GM19468 (cell line): ENCODE measurements around the gene IKZF5.

ENCODE experiments used
- ATAC-seq: cut with Tn5 transposase; IDR thresholded peaks from one replicate; pipeline ENCODE4 v1.9.1; 2021; ENCODE audit warnings: mild to moderate bottlenecking, moderate library complexity, moderate number of reproducible peaks; ENCODE audit not compliant: unreplicated experiment; ENCODE audit errors: extremely low read depth

Gene IKZF5, protein sequence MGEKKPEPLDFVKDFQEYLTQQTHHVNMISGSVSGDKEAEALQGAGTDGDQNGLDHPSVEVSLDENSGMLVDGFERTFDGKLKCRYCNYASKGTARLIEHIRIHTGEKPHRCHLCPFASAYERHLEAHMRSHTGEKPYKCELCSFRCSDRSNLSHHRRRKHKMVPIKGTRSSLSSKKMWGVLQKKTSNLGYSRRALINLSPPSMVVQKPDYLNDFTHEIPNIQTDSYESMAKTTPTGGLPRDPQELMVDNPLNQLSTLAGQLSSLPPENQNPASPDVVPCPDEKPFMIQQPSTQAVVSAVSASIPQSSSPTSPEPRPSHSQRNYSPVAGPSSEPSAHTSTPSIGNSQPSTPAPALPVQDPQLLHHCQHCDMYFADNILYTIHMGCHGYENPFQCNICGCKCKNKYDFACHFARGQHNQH

DNA sequence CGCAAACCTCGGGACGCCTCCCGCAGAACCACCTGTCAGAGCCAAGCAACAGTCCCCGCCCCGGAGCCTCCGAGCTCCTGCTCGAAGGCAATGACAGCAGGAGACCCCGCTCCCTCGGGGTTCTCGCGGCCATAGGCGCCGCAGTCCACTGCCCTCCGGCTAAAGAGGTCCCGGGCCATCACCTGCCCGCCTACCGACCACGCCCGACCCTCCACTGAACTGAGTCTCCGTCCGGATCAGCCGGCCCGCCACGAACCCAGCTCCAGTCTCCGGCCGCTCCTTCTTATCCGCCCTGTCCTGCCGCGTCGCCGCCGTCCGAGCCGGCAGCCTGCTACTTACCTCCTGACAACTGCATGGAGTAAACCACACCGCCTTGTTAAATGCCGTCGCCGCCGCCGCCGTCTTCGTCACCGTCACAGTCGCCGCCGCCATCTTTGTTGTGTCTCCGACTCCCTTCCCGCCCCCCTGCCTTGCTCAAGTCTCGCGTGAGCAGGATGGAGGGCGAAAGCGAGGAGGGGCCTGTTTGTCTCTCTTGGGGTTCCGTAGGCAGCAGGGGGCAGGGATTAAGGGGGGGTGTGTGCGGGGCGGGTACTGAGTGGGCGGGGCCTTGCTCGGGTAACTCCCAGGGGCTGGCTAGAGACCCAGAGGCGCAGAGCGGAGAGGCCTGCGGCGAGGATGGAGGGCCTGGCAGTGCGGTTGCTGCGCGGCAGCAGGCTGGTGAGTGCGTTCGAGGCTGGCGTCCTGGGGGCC lies at the start of gene IKZF5, which contains the start of gene ACADSB:
Gene IKZF5, minus strand, starts transcription at position 441 of the 750 bp plus-strand sequence. CDS start 10,170 bp downstream, outside the sequence.
Gene ACADSB, plus strand, starts transcription at position 652 of the 750 bp plus-strand sequence. Its CDS starts 24 bp downstream, at position 676.
- ATAC-seq, result peak; percentile 72

DNA sequence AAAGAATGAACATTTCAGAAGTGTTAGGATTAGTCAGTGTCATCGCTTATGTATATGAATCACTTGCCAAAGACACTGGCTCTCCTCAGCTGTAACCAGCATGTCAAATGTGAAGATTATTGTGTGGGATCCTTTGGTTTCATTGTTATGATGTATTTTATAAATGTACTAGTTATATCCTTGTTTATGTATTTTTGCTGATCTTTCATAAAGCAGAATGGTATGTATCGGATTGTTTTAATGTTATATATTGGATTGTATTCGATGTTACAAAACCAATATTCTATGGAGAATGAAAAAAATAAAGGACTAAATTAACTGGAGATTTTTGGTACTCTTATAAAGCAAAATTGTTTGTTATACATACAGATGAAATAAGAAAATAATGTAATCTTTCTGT lies 49.4 kb upstream of the IKZF5 start:
- no peak for ATAC-seq

DNA sequence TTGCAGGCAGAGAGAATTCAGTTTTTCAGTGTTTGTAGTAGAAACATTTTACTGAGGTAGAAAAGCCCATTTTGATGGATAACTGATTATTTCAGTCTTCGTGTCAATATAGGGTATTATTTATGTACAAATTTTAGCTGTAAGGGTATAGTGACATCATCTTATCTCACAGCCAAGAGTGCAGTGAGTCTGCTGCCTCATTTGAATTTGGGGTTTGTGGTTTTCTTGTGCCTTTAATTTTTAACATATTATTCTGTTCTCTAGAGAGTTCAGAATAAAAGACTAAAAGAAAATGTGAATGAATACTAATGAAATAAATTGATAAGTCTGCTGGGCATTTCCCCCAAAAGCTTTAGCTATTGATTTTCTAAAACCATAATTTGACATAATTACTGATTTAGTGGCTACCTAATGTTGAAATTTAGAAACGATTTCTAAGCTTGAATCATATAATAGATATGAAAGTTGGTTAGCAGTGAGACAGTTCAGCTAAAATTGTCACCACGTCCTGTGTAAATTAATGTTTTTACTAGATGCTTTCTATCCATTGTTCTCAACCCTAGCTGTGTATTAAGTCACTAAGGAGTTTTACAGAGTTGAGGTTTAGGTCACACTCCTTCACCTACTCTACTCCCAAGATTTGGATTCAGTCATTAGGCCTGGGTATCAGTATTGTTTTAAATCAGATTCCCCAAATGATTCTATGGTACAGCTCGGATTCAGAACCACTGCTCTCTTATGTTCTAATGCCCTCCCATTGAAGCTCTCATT lies 37.6 kb upstream of the IKZF5 start:
- no peak for ATAC-seq

DNA sequence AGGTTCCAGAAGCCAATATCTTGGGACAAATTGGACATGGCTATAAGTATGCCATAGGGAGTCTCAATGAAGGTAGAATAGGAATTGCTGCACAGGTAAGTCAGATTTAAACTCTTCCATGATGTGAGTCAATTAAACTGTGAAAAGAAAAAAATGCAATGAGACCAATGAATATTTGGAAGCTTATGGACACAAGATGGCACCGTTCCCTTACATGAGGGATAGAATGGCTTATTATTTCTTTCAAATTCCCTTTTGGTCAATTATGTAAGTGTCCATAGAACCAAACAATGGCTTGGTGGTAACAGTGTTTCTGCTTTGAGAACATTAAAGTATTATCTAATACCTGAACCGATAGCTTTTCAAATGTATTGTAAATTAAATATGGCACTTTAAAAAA lies 35.8 kb upstream of the IKZF5 start:
- no peak for ATAC-seq

DNA sequence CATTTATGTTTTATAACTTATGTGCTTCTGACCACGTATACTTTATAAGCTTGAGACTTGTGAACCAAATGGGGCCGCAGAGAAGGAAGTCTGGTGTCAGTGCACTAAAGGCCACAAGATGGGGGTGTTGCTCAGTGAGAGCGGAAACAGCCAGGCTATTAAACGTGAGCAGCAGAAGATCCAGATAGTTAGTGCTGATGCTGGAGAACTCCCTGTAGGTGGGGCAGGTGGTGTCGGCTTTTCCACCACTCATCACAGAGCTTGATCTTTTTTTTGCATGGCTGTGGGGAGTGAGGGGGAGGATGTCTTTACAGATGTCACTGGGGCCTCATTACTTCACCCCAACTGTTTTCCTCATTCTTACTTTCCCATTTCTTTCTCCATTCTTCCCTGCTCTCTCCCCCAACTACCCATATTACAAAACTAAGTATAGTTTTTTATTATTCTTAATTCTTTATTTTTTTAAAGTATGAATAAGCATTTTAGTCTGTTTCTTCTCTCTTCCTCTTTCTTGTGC lies 34.9 kb upstream of the IKZF5 start:
- no peak for ATAC-seq

DNA sequence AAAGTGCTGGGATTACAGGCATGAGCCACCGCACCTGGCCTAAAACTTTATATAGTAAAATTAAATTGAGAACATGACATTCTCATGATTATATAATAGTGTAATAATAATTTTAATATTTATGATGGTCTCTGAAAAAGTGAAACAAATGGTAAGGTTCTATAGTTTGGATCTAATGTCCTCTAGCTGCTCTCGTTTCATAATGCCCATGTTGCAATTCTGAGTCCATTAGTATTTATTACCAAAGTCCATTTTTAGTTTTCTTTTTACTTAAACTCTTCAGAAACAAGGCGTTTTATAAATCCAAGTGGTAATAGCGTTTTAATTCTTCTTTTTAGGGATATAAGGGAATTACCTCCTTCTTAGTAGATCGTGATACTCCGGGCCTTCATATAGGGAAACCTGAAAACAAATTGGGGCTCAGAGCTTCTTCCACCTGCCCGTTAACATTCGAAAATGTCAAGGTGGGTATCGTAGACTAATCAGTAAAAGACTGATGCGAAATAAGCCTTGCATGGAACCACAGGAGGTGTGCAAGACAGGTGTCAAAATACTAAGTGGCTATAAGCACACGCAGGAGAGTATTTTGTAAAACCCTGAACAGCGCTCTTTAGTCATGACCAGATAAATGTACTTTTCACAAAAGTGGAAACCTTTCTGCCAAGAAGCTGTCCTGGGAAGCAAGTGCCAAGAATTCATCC lies 34.3 kb upstream of the IKZF5 start:
- no peak for ATAC-seq

DNA sequence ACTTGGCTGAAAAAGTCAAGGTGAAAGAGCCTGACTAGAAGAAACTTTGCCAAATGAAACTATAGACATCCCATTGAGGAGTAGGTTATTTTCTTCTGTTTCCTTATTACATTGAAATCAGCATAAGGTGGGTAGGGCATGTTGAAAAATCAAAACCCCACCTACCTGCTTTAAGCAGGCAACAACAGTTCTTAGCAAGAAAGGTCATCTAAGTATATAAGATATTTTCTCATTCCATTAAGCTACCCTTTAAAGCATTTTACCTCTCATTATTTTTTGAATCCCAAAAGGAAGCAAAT lies 31.0 kb upstream of the IKZF5 start:
- ATAC-seq, result no peak

DNA sequence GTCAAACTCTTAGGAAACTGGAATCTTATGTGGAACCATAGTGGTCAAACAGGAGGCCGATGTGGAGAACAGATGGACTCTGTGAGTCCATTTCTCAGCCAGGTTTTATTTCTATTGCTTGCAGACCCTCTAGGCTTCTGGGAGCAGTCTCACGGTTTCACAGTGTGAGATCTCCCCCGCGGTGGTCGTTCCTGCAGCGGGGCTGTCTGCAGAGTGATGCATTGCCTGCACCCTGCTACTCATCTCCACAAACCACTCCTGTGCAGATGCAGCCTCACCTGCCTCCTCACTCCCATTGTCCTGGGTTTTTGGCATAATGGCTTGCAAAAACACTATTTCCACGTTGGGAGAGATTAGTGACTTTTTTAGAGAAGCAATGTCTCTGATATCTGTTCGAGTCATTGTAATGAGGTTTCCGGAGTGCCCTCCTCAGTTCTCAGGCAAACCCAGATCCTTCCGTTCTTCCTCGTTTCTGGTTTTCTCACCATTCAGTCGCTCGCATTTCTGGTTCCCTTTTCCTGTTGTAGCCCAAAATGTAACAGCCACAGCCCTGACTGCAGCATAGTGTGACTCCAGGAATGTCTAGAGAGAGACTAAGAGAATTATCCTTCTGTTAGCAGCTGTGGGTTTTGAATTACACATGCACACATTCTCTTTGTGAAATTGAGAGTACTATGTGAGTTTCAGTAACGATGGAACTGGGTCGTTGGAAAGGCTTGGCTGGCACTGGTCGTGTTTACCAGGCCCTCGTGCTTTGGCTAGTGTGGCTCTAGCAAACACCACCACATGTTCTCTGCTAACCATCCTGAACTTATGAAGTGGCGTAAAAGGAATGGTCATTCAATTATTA lies 30.4 kb upstream of the IKZF5 start:
- no peak for ATAC-seq

DNA sequence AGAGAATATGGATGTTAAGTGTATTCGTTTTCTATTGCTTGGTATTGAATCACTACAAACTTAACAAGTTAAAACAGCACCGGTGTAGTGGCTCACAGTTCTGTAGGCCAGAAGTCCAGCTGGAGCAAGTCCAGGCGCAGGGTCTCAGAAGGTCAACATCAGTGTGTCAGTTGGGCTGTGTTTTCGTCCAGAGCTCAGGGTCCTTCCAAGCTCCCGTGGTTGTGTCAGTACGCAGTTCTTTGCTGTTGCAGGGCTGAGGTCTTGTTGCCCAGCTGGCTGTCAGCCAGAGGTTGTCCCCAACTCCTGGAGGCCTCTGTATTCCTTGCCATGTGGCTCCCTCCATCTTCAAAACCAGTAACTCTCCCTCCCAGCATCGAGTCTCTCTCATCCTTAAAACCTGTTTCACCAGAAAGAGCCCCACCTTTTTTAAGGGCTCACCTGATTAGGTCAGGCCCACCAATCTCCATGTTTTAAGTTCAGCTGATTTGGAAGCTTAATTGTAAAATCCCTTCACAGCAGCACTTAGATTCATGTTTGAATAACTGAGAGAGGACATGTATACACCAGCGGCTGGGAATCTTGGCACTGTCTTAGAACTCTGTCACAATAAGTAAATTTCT lies 27.0 kb upstream of the IKZF5 start:
- ATAC-seq, result no peak

DNA sequence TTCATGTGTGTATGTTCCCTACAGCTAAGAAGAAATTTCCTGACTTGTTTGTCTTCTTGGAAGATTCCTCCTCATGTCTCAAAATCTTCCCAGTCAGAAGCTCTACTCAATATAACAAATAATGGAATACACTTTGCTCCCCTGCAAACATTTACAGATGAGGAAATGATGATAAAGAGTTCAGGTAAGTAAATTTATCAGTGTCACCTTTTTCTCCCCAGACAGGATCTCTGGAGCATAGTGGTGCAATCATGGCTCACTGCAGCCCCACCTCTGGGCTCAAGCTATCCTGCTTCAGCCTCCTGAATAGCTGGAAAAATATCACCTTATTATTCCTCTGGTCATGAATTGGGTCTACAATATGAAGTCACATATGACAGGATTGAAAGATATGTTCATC lies 25.7 kb upstream of the IKZF5 start:
- ATAC-seq, result no peak

DNA sequence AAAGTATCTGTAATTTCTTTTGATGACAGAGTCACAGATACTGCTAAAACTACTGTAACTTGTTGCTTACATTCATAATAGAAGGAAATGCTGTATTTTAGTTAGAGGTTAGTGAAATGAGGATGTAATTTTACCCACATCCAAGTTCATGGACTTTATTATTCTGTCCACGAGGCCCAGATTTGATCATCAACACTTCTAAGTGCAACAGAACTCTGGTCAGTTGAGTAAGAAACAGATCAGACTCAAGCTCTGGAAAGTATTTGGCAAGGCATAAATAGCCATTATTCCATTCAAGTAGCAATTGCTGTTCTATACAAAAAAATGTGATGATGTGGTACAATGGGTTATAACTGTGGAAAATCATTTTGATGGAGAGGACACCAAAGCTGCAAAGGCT lies 22.5 kb upstream of the IKZF5 start:
- no peak for ATAC-seq

DNA sequence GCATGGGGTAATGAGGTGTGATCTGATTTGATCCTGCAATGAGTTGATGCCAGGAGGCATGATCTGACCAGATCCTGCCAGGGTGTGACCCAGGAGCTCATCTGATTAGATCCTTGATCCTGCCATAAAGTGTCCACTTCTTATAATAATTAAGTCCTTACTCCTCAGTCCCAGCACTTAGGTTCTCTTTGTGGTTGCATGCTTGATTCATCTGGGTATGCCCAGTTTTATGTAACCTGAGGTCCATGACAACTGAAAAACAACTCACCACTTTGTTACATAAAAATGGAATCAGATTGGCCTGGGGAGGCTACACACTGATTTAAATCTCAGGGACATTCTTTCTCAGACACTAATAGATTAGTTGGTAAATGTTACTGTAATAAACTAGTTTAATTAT lies 19.3 kb upstream of the IKZF5 start:
- ATAC-seq, result no peak

DNA sequence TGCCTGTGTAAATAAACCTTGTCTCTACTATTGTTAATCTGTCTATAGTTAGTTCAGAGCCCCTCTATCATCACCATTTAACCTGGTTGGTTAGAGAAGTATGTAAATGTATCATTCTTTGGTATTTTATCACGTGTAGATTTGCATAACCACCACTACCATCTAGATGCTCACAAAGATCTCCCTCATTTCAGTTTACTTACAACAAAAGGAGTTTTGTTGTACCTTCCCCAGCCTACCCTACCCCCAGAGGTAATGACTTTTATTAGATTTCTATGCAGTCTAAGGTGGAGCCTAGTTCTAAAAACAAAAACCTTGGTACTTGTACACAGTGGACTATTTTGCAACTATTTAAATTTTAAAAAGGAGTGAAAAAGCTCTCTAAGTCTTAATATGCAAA lies 17.7 kb upstream of the IKZF5 start:
- no peak for ATAC-seq

DNA sequence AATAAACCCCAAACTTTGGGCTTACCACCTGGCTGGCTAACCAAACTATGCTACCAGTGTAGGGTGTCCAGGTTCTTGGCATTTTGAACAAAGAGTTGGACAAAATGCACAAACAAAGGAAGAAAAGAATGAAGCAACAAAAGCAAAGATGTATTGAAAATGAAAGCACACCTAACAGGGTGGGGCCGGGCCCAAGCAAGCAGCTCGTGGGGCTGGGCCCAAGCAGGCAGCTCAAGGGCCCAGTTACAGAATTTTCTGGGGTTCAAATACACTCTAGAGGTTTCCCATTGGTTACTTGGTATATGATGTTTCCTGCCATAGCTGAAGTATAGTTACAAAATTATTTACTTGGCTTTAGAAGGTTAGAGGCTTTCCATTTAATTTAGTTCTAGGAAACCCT lies 15.9 kb upstream of the IKZF5 start:
- ATAC-seq, result no peak

DNA sequence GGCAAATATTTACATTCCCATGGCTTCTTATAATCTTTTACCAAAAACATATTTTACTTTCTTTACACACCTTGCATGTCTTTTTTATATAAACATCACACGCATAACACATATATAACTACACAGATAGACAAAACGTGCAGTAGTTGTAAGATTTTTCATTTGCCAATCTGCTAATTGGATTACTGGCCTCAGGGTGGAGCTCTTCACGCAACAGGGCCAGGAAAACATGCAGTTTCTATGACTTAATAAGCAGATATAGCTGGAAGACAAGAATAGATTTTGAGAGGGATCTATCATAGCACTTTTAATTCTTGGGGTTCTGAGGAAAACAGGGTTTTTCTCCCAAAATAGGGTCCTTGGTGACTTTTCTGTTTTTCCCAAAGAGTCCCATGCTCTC lies 12.9 kb upstream of the IKZF5 start:
- no peak for ATAC-seq

DNA sequence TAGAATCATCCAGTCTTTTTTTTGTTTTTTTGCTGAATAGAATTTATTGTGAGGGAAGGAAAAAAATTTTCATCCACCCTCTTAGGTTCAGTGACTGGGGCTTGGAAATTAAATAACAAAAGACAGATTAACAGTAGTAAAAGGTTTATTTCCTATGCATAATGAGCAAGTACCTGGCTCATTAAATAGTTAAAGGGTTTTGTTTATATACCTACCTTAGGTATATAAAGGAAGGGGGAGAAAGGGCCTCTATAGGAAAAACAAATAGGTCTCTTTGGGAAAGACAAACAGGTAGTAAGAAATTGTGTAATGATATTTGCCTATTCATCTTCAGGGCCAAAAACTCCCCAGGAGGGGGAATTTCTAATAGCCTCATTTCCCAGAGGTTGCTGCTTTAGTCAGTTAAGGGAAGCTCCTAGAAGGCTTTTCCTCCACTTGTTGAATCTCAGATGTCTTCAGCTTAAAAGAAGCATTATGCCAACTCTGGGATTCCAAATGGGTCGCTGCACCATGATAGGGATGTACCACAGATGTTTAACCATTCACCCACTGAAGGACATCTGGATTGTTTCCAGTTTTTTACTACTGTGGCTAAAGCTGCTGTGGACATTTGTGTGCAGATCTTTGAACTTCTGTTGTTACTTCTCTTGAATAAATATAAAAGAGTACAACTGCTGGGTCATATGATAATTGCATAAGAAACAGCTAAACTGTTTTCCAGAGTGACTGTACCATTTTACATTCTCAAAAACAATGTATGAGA lies 11.5 kb upstream of the IKZF5 start:
- no peak for ATAC-seq

DNA sequence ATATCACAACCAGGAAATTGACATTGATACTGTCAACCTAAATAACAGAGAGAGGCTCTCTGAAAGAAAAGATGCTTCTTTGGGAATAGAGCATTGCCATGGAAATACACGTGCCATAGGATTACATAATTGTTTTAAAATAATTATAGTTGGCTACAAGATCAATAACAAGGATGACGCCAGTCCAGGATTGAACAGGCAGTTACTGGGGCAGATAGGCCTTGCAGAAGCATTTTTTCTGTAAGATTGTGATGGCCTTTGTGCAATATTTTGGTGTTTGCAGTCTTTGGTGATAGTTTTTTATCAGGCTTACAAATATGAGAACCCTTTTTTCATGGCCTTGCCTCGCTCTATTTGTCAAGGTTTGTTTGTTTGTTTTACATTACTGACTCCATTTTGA lies 10.7 kb upstream of the IKZF5 start:
- ATAC-seq, result no peak

DNA sequence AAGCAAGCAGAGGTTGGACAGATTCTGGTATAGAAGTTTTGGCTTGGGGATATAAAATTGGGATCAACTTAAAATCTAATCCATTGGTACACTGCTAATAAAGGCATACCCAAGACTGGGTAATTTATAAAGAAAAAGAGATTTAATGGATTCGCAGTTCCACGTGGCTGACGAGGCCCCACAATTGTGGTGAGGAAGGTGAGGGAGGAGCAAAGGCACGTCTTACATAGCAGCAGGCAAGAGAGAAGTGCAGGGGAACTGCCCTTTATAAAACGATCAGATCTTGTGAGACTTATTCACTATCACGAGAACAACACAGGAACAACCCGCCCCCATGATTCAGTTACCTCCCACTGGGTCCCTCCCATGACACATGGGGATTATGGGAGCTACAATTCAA lies 9.9 kb upstream of the IKZF5 start:
- ATAC-seq, result no peak
